A549 (cell line): ENCODE measurements around the gene NEK9. TPM values are rescaled to one million over a fixed set of nuclear protein-coding genes. Genes with fewer than 3 reads are reported as not detected.
A peak's percentile ranks its signal among the peaks of the same experiment; 100 is the strongest.
"Not testable (repeated sequence)": the region's sequence is repeated elsewhere in the genome, so short reads cannot be mapped to it uniquely, and the experiment has no call there.

Experiments
- ATAC-seq, 2 experiments: fragments of 200-7000 bp in 1 of 2; fragments of >200 bp in 1 of 2; cut with Nextera tagmentation in 1 of 2; cut with Tn5 transposase in 1 of 2; 3 replicates each; pipeline versions ENCODE4 v1.8.0 to v1.9.1; 2018 to 2020; ENCODE audit warnings: mild to moderate bottlenecking in 1 of 2, moderate library complexity in 1 of 2
- CTCF ChIA-PET: fragments of 300-600 bp; sonication (Branson Sonifier 250); formaldehyde crosslinking; extraction: SDS; loops from one replicate; lab custom pipeline; 2021; ENCODE audit warnings: antibody characterized with exemption, inconsistent platforms; lab: Yijun Ruan, JAX
- POLR2A ChIA-PET: fragments of 350-600 bp; formaldehyde crosslinking; extraction: SDS; loops from one replicate; lab custom pipeline; 2021; ENCODE audit warnings: antibody characterized with exemption, inconsistent platforms; lab: Yijun Ruan, JAX
- DNase-seq, 2 experiments: peaks; one replicate each; pipeline versions ENCODE4 v3.0.0 to v3.0.0-alpha.2; 2011 to 2016; ENCODE audit warnings: low read depth in 1 of 2, low spot score in 1 of 2
- FAIRE-seq: peaks from 2 replicates; lab custom pipeline; 2011; peaks lifted over from hg19 to GRCh38; lab: Jason Lieb, UNC
- H3K27ac ChIP-seq, 2 experiments: fragments of >200 bp; sonication (Bioruptor Twin); formaldehyde crosslinking; 3 replicates each; pipeline ENCODE4 v1.5.1; 2016 to 2017
- H3K4me1 ChIP-seq: fragments of >200 bp; sonication (Bioruptor Twin); formaldehyde crosslinking; 3 replicates; pipeline ENCODE4 v1.6.1; 2016
- H3K4me2 ChIP-seq: fragments of >200 bp; sonication (Bioruptor Twin); formaldehyde crosslinking; 3 replicates; pipeline ENCODE4 v1.6.1; 2016
- H3K4me3 ChIP-seq: fragments of >200 bp; sonication (Bioruptor Twin); formaldehyde crosslinking; 3 replicates; pipeline ENCODE4 v1.5.1; 2016
- H3K9me3 ChIP-seq: fragments of >200 bp; sonication (Bioruptor Twin); formaldehyde crosslinking; 3 replicates; pipeline ENCODE4 v1.6.1; 2016
- FOSL2 ChIP-seq, 2 experiments: fragments of 450-650 bp in 1 of 2; fragments of >200 bp in 1 of 2; sonication (Bioruptor Twin) in 1 of 2; formaldehyde crosslinking; IDR thresholded peaks; 2 replicates each; pipeline versions ENCODE4 v1.5.0 to v1.6.1; 2016 to 2020; ENCODE audit warnings: mild to moderate bottlenecking in 1 of 2, moderate library complexity in 1 of 2
- FOXS1 ChIP-seq: fragments of 250-450 bp; sonication (Bioruptor Pico); IDR thresholded peaks from 2 replicates; pipeline ENCODE4 v1.5.0; 2020; ENCODE audit warnings: mild to moderate bottlenecking, moderate library complexity
- GATA3 ChIP-seq: IDR thresholded peaks from 2 replicates; pipeline ENCODE4 v1.6.1; 2012; ENCODE audit warnings: borderline replicate concordance
- HDAC2 ChIP-seq: fragments of 200-600 bp; sonication (generic); IDR thresholded peaks from 2 replicates; pipeline ENCODE4 v1.6.1; 2016
- HES2 ChIP-seq: fragments of >200 bp; sonication (Bioruptor Twin); formaldehyde crosslinking; IDR thresholded peaks from 2 replicates; pipeline ENCODE4 v1.6.1; 2016
- HOXB13 ChIP-seq: fragments of 250-450 bp; sonication (Bioruptor Pico); IDR thresholded peaks from 2 replicates; pipeline ENCODE4 v1.5.0; 2020; ENCODE audit warnings: low read depth, mild to moderate bottlenecking, moderate library complexity
- KDM1A ChIP-seq: fragments of 200-600 bp; sonication (generic); IDR thresholded peaks from 2 replicates; pipeline ENCODE4 v1.6.1; 2016; ENCODE audit warnings: low read depth, mild to moderate bottlenecking
- MAFK ChIP-seq: fragments of 450-650 bp; IDR thresholded peaks from 2 replicates; pipeline ENCODE4 v1.6.1; 2014; ENCODE audit not compliant: partially characterized antibody
- MYC ChIP-seq: IDR thresholded peaks from 2 replicates; pipeline ENCODE4 v1.6.1; 2012; ENCODE audit warnings: mild to moderate bottlenecking, inconsistent platforms, low read length, improper control_type of control experiment, borderline replicate concordance
- NFE2L2 ChIP-seq: fragments of 150-350 bp; conservative IDR thresholded peaks from 2 replicates; pipeline ENCODE4 v1.6.1; 2014; ENCODE audit warnings: low read length
- NPAS2 ChIP-seq: fragments of 250-450 bp; sonication (Bioruptor Pico); IDR thresholded peaks from 2 replicates; pipeline ENCODE4 v1.8.0; 2022; ENCODE audit warnings: mild to moderate bottlenecking, moderate library complexity, borderline replicate concordance
- REST ChIP-seq: fragments of 200-600 bp; sonication (generic); IDR thresholded peaks from 2 replicates; pipeline ENCODE4 v1.6.1; 2016; ENCODE audit warnings: antibody characterized with exemption, mild to moderate bottlenecking, moderate library complexity
- SMC3 ChIP-seq: fragments of >200 bp; sonication (Bioruptor Twin); formaldehyde crosslinking; IDR thresholded peaks from 3 replicates; pipeline ENCODE4 v1.6.1; 2018; ENCODE audit warnings: inconsistent platforms
- TFCP2L1 ChIP-seq: fragments of 250-450 bp; sonication (Bioruptor Pico); IDR thresholded peaks from 2 replicates; pipeline ENCODE4 v1.5.0; 2021; ENCODE audit warnings: mild to moderate bottlenecking
- TP53 ChIP-seq: fragments of 250-450 bp; sonication (Bioruptor Pico); IDR thresholded peaks from 2 replicates; pipeline ENCODE4 v1.5.0; 2021; ENCODE audit warnings: mild to moderate bottlenecking, moderate library complexity
- USF2 ChIP-seq: fragments of 450-650 bp; IDR thresholded peaks from 2 replicates; pipeline ENCODE4 v1.6.1; 2014; ENCODE audit warnings: antibody characterized with exemption
- ZSCAN20 ChIP-seq: fragments of 250-450 bp; sonication (Bioruptor Pico); IDR thresholded peaks from 2 replicates; pipeline ENCODE4 v1.8.0; 2022; ENCODE audit warnings: mild to moderate bottlenecking, moderate library complexity
- WGBS: methylation state at CpG from one replicate; pipeline ENCODE4 v1.1.6; 2017; ENCODE audit errors: missing lambda C conversion rate; 5-methylcytosine and 5-hydroxymethylcytosine counted together
- polyA plus RNA-seq, 4 experiments: library from polyadenylated mRNA; depleted of rRNA in 3 of 4; stranded (reverse); fragments of >200 nt; fragmentation: RNase III in 1 of 4; extraction: RNeasy Plus Mini Kit Qiagen cat#74134 plus additional on column Dnase treatment in 1 of 4; gene quantifications; 2 replicates in 3 of 4; 3 replicates in 1 of 4; pipeline ENCODE4 v1.2.3, GENCODE V29; 2011 to 2017

NEK9 gene
- polyA plus RNA-seq, 2 of the 4 experiments (the other 2 are of a cell fraction) = 49.4 to 75.9 TPM

- TF ChIP-seq USF2 = 0 out of 2 replicates have a peak, but pooled peaks have one; percentile 17
These were observed 57.6 kb downstream of the NEK9 start, which contains the start of gene ZC2HC1C (continued) for GRCh38 chr14:75069121-75069810.

- no peak for FAIRE-seq
- WGBS = 1% methylated on average over 15 of the region's 15 CpGs
- ATAC-seq = peak; percentile 5 to 12; a peak in 3 of 6 replicates
- ChIA-PET POLR2A (interaction anchor here (0.6 to 1.1 kb wide), 3 partner anchors 20 to 122 kb away, joined by 3 read pairs; no protein-coding TSS in a partner anchor), CTCF (interaction anchor here (0.6 to 11.4 kb wide), 4 partner anchors 18 to 414 kb away, joined by 3 to 85 read pairs (median 3); no protein-coding TSS in a partner anchor)
- Histone ChIP-seq H3K4me3 (peak overlapping the region; percentile 61), H3K4me1 (peaks cover 20% of the 10 kb centered on the region), H3K9me3 (no peaks in the 10 kb centered on the region), H3K4me2 (peak overlapping the region; percentile 92), H3K27ac (peak overlapping the region; percentile 88 to 95)
- DNase-seq = no peak
- TF ChIP-seq MAFK = peak; percentile 81
- no peak for TF ChIP-seq FOXS1 (CRISPR knock-in tag)
- TF ChIP-seq ZSCAN20 = no peak
- TF ChIP-seq GATA3 = no peak
- TF ChIP-seq FOSL2 (IDR thresholded peaks at IDR 0.05) = no peak
- 0 out of 2 replicates have a peak, but pooled peaks have one; percentile 33 for TF ChIP-seq FOSL2 (CRISPR knock-in tag; IDR thresholded peaks at IDR 0.05)
- TF ChIP-seq REST = no peak
- no peak for TF ChIP-seq MYC
- no peak for TF ChIP-seq NPAS2 (CRISPR knock-in tag)
- TF ChIP-seq NFE2L2 = 0 out of 2 replicates have a peak, but pooled peaks have one; percentile 21
These were observed 58.3 kb downstream of the NEK9 start for GRCh38 chr14:75068294-75069120.

GRCh38 chr14:75067765-75068164 is 59.1 kb downstream of the NEK9 start:
- peak overlapping the region; percentile 61 for H3K4me3 ChIP-seq
- FAIRE-seq, ATAC-seq, H3K9me3 ChIP-seq, DNase-seq: not testable (repeated sequence)
- ChIA-PET CTCF (interaction anchor here (0.6 to 11.4 kb wide), 3 partner anchors 18 to 415 kb away, joined by 3 to 85 read pairs (median 3); no protein-coding TSS in a partner anchor), POLR2A (interaction anchor here (0.6 kb wide), 2 partner anchors 16 to 20 kb away, joined by 3 read pairs; no protein-coding TSS in a partner anchor)
- peak overlapping the region; percentile 92 for H3K4me2 ChIP-seq
- TF ChIP-seq KDM1A = 0 out of 2 replicates have a peak, but pooled peaks have one; percentile 17
- H3K27ac ChIP-seq = peak overlapping the region; percentile 88 to 95
- peaks cover 24% of the 10 kb centered on the region for H3K4me1 ChIP-seq
- WGBS = 42% methylated on average over 4 of the region's 4 CpGs

- peaks cover 24% of the 10 kb centered on the region for H3K4me1 ChIP-seq
- H3K27ac ChIP-seq = peak overlapping the region in 1 of 2 experiments; percentile 95; a peak in 3 of 6 replicates
- H3K4me3 ChIP-seq = no peak overlapping the region
- ATAC-seq (no peak), FAIRE-seq (no peak), DNase-seq (no peak)
- H3K9me3 ChIP-seq = no peaks in the 10 kb centered on the region
- no peak for TF ChIP-seq MAFK
- TF ChIP-seq HDAC2 = no peak
- TF ChIP-seq HOXB13 (CRISPR knock-in tag) = no peak
- no peak for TF ChIP-seq TP53 (CRISPR knock-in tag)
- no peak for TF ChIP-seq HES2
- no peak for TF ChIP-seq SMC3
- no peak for TF ChIP-seq TFCP2L1 (CRISPR knock-in tag)
- peak overlapping the region; percentile 92 for H3K4me2 ChIP-seq
- ChIA-PET CTCF (interaction anchor here (0.7 to 11.4 kb wide), 2 partner anchors 19 to 33 kb away, joined by 3 to 85 read pairs; no protein-coding TSS in a partner anchor), POLR2A (interaction anchor here (0.6 kb wide), 1 partner anchor 15 kb away, joined by 3 read pairs; no protein-coding TSS in a partner anchor)
- WGBS = 91% methylated on average over 1 of the region's 1 CpG
These were observed 59.6 kb downstream of the NEK9 start for GRCh38 chr14:75067212-75067611.
